Dermis microvascular lymphatic vessel endothelial cell (primary cell): Measurements from ENCODE around the gene BAZ2B. TPM values are rescaled to one million over a fixed set of nuclear protein-coding genes. Genes with fewer than 3 reads are reported as not detected.

ENCODE experiments used
- DNase-seq, 2 donors: peaks; one replicate each; pipeline versions ENCODE4 v3.0.0 to v3.0.0-alpha.2; 2010; ENCODE audit warnings: low read depth in 2 of 2
- total RNA-seq: library from RNA; depleted of rRNA; stranded (reverse); fragments of >200 nt; gene quantifications from 2 replicates; pipeline ENCODE4 v1.2.1, GENCODE V29; 2014

The BAZ2B gene
- total RNA-seq, 1 donor from 2014 or later = 46.0 TPM

GRCh38 chr2:159573846-159574606 lies 42.3 kb downstream of the BAZ2B start:
- DNase-seq = no peak

GRCh38 chr2:159573294-159573693 lies 43.1 kb downstream of the BAZ2B start:
- no peak for DNase-seq

- DNase-seq = no peak
Observed at GRCh38 chr2:159572459-159572858, 43.9 kb downstream of the BAZ2B start.

- no peak for DNase-seq
Observed at GRCh38 chr2:159571540-159572260, 44.6 kb downstream of the BAZ2B start.

GRCh38 chr2:159564081-159564480 lies 52.3 kb downstream of the BAZ2B start:
- DNase-seq = no peak

GRCh38 chr2:159562248-159562647 lies 54.1 kb downstream of the BAZ2B start:
- DNase-seq = no peak

GRCh38 chr2:159561786-159562185 lies 54.6 kb downstream of the BAZ2B start:
- no peak for DNase-seq

GRCh38 chr2:159561242-159561641 lies 55.1 kb downstream of the BAZ2B start:
- DNase-seq = no peak

- DNase-seq = no peak
Observed at GRCh38 chr2:159559034-159559433, 57.3 kb downstream of the BAZ2B start.

GRCh38 chr2:159558479-159558878 lies 57.9 kb downstream of the BAZ2B start:
- DNase-seq = no peak

GRCh38 chr2:159557437-159558034 lies 58.8 kb downstream of the BAZ2B start:
- DNase-seq = peak in 1 of 2 donors; percentile 20

- no peak for DNase-seq
Observed at GRCh38 chr2:159555651-159556392, 60.5 kb downstream of the BAZ2B start.

GRCh38 chr2:159553727-159554126 lies 62.6 kb downstream of the BAZ2B start:
- DNase-seq = peak in 1 of 2 donors; percentile 6

GRCh38 chr2:159551806-159552205 lies 64.5 kb downstream of the BAZ2B start:
- DNase-seq = peak in 1 of 2 donors; percentile 6

- no peak for DNase-seq
Observed at GRCh38 chr2:159550231-159550630, 66.1 kb downstream of the BAZ2B start.

GRCh38 chr2:159549234-159549633 lies 67.1 kb downstream of the BAZ2B start:
- peak in 1 of 2 donors; percentile 76 for DNase-seq

GRCh38 chr2:159546716-159547430 lies 69.5 kb downstream of the BAZ2B start:
- DNase-seq = no peak

- DNase-seq = no peak
Observed at GRCh38 chr2:159546039-159546438, 70.3 kb downstream of the BAZ2B start.

GRCh38 chr2:159545085-159545484 lies 71.3 kb downstream of the BAZ2B start:
- DNase-seq = no peak

GRCh38 chr2:159542101-159542500 lies 74.2 kb downstream of the BAZ2B start:
- no peak for DNase-seq

GRCh38 chr2:159539701-159540100 lies 76.6 kb downstream of the BAZ2B start:
- DNase-seq = no peak
